ENCODE results near the gene HOGA1.

The HOGA1 gene

DNA sequence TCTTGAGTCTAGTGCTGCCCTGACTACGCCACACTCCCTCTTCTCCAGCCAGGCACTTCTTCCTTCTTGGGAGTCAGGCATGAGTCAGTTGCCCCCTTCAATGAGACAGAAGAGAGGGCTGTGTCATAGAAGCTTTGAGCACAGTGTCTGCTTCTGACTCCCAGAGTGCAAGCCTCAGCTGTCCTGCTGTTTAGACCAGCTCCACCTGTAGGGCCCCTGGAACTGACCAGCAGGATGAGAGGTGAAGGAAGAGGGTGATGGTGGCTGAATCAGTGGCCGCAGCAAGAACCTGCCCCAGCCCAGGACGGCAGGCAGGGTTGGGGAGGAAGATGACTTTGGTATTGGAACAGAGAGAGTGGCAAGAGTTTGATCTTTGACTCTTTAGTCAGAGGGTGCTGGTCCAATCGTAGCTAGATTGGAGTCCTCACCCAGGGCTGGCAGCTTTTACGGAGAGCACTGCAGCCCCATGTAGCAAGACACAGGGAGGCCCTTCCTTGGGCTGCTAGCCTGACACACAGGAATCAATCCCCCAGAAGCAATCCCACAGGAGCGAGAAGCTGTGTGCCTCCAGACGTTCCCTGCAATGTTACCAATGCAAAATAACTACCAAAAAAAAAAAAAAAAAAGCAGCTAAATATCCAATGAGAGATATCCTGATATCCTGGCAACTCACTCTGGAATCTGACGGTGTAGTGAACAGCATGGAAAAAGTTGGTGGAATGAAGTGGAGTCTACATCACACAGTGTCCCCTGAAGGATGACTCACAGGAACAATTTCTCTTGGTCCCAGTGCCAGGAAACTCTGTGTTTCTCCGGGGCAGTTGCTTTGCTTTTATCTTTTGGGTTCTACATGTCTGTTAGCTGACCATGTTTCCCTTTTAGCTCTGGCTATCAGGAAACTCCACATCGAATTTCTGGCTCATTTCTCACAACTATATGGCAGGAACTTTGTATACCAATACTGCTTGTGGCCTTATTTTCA is 12.2 kb downstream of the HOGA1 start:
- in situ Hi-C loops (cut with MboI; ENCODE audit: low pct_unique_long_range_greater_than_20kb, low sequenced_read_pairs, unreplicated experiment), result no loop called here
- no peak for DNase-seq (ENCODE audit: low spot score)
- TF ChIP-seq, protein P1, sequence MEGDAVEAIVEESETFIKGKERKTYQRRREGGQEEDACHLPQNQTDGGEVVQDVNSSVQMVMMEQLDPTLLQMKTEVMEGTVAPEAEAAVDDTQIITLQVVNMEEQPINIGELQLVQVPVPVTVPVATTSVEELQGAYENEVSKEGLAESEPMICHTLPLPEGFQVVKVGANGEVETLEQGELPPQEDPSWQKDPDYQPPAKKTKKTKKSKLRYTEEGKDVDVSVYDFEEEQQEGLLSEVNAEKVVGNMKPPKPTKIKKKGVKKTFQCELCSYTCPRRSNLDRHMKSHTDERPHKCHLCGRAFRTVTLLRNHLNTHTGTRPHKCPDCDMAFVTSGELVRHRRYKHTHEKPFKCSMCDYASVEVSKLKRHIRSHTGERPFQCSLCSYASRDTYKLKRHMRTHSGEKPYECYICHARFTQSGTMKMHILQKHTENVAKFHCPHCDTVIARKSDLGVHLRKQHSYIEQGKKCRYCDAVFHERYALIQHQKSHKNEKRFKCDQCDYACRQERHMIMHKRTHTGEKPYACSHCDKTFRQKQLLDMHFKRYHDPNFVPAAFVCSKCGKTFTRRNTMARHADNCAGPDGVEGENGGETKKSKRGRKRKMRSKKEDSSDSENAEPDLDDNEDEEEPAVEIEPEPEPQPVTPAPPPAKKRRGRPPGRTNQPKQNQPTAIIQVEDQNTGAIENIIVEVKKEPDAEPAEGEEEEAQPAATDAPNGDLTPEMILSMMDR (IDR thresholded peaks at IDR 0.05; ENCODE audit: extremely low read depth, insufficient read depth, missing control alignments), result no peak

DNA sequence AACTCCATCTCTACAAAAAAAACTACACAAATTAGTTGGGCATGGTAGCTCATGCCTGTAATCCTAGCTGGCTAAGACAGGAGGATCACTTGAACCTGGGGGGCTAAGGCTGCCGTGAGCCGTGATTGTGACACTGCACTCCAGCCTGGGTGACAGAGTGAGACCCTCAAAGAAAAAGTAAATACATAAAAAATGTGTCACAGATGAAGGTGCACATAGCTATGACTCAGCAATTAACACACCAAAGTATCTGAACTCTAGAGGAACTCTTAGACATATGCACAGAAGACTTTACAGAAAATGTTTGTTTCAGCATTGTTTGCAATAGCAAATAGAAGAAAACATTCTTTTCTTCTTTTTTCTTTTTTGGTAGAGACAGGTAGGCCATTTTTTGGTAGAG is 13.6 kb downstream of the HOGA1 start:
- TF ChIP-seq, protein P1 (IDR thresholded peaks at IDR 0.05; ENCODE audit: extremely low read depth, insufficient read depth, missing control alignments), result no peak
- DNase-seq (ENCODE audit: low spot score), result no peak
- in situ Hi-C loops (cut with MboI; ENCODE audit: low pct_unique_long_range_greater_than_20kb, low sequenced_read_pairs, unreplicated experiment), result no loop called here

DNA sequence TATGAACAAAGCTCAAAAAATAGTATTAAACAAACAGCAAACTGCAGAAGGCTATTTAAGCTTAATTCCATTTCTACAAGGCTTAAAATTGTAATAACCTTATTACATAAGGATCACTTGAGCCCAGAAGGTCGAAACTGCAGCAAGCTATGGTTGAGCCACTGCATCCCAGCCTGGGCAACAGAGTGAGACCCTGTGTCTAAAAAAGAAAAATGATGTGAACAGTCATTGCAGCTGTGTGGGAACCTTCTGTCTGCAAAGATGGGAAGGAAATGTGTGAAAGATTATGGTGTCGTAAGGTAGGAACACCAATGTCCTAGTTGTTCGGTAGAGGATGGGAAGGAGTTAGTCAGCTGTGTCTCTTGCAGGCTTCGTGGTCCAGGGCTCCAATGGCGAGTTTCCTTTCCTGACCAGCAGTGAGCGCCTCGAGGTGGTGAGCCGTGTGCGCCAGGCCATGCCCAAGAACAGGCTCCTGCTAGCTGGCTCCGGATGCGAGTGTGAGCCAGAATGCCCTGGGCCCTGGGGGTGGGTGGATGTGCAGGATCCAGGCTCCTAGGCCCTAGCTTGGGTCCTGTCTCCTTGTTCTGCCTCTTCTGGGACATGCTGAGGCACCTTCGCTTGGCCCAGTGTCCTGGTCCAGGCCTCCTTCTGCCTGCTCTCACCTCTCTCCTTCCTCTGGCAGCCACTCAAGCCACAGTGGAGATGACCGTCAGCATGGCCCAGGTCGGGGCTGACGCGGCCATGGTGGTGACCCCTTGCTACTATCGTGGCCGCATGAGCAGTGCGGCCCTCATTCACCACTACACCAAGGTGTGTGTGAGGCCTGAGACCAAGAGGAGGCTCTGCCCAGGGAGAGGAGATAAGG is 14.4 kb downstream of the HOGA1 start:
- no peak for DNase-seq (ENCODE audit: low spot score)
- TF ChIP-seq, protein P1 (IDR thresholded peaks at IDR 0.05; ENCODE audit: extremely low read depth, insufficient read depth, missing control alignments), result no peak
- in situ Hi-C loops (cut with MboI; ENCODE audit: low pct_unique_long_range_greater_than_20kb, low sequenced_read_pairs, unreplicated experiment), result no loop called here

DNA sequence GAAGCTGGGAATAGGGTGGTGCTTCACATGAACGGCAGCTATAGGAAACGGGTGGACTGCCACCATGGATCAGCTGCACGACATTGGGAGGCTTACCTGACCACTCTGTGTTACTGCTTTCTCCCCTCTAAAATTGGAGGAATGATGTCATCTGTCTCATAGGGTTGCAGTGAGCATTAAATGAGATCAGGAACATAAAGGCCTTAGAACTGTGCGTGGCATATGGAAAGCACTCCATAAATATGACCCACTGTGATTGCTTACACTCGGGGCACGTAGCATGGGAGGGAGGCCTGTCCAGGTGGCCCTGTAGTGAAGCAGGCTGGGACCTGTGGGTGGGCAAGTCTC is 15.1 kb downstream of the HOGA1 start:
- no peak for DNase-seq (ENCODE audit: low spot score)
- in situ Hi-C loops (cut with MboI; ENCODE audit: low pct_unique_long_range_greater_than_20kb, low sequenced_read_pairs, unreplicated experiment), result no loop called here
- TF ChIP-seq, protein P1 (IDR thresholded peaks at IDR 0.05; ENCODE audit: extremely low read depth, insufficient read depth, missing control alignments), result no peak

DNA sequence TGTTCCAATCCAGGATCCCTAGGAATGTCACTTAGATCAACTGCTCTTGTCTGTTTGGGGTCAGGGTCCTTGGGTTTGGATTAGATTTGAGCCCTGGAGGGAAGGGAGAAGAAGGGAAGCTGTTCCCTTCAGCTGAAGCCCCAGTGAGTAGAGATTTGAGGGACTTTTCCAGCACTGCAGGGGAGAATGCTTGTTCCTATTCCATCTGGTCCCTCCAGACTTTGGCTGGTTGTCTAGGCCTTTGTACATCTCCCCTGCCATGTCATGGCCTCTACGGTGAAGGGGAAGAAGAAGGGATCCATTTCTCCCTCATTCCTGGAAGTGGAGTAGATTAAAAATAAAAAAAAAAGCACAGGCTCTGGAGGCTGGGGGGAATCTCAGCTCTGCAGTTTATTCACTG is 16.4 kb downstream of the HOGA1 start:
- no peak for DNase-seq (ENCODE audit: low spot score)
- in situ Hi-C loops (cut with MboI; ENCODE audit: low pct_unique_long_range_greater_than_20kb, low sequenced_read_pairs, unreplicated experiment), result no loop called here
- TF ChIP-seq, protein P1 (IDR thresholded peaks at IDR 0.05; ENCODE audit: extremely low read depth, insufficient read depth, missing control alignments), result no peak
